GM18508 (cell line): ENCODE data around the gene DR1.
"Not testable (repeated sequence)": the region's sequence is repeated elsewhere in the genome, so short reads cannot be mapped to it uniquely, and the experiment has no call there.

ENCODE experiments used
- ATAC-seq: cut with Tn5 transposase; IDR thresholded peaks from one replicate; pipeline ENCODE4 v1.9.1; 2021; ENCODE audit warnings: moderate number of reproducible peaks; ENCODE audit not compliant: insufficient read depth, unreplicated experiment

Gene DR1

GRCh38 chr1:93374334-93375106, 28.8 kb downstream of the DR1 start:
- ATAC-seq: no peak

DNA sequence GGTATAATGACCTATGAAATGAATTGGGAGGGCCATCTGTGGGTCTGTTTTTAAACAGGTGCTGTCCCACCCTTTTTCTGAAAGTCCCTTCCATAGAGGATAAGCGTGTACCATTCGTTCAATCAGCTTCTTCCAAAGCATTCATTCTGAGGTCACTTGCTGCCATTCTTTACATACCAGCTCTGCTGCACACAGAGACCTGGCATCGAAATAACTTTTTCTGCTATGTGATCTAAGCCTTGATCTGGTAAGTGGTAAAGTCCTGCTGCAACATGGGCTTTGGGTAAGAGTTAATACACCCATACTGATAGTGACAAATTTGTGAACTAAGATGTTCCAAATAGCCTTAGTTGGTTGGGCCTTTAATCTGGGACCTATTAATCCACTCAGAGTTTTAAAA, 38.9 kb downstream of the DR1 start:
- ATAC-seq: no peak

- ATAC-seq: not testable (repeated sequence)
Measured at GRCh38 chr1:93386268-93386667, 40.6 kb downstream of the DR1 start.

- no peak for ATAC-seq
Measured at GRCh38 chr1:93394514-93394913, 48.8 kb downstream of the DR1 start.

- ATAC-seq: no peak
Measured at GRCh38 chr1:93395195-93395594, 49.5 kb downstream of the DR1 start.

- no peak for ATAC-seq
Measured at GRCh38 chr1:93399781-93400180, 54.1 kb downstream of the DR1 start.

GRCh38 chr1:93408203-93408602, 62.5 kb downstream of the DR1 start:
- ATAC-seq: no peak

DNA sequence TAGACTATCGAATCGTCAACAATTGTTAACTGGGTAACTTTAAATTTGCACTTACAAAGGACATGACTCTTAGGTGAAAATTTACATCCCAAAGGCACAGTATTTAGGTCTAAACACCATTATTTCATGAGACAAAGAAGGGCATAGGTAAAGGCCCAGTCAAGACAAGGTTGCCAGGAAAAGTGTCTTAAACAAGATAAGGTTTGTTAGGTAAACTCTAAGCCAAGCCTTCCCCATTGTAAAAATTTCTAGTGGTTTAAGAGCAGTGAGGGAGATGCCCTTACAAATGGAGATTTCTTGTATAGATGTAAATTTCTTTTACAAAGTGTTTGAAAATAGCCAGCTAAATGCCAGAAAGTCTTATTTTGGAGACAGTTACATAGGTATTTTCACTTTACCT, 65.3 kb downstream of the DR1 start:
- ATAC-seq: no peak

DNA sequence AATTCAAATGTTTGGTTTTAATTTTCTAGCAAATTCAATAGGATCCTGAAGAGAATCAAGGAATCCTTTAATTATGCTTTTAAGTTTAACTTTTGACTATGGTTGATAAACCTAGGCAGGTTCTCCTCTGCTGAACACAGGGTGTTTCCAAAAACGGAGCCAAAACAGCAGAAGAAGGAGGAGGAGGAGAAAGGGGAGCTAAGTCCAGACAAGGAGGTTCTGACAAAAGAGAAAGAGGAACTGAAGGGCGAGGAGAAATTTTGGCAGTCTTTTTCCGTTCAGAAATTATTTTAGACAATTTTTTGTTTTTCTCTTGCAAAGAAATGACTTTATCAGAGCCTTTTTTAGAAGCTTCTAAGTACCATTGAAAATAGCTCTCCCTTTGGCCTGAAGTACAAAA, 69.0 kb downstream of the DR1 start:
- ATAC-seq: no peak

DNA sequence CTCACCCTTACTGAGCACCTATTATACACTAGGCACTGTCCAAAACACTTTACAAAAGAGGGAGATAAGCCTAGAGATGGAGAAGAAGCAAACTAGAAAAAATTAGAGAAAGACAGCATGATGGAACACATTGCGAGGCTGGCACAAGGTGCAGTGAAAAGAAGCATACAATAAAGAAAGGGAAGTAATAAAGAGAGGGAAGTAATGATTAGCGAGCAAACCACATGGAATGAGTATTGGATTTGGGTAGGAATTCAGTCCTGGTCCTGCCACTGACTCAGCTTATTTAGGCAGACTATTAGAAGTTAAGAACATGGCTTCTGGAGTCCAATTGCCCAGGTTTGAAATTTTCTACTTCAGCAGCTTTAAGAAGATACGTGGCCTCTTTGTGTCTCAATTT, 69.6 kb downstream of the DR1 start:
- no peak for ATAC-seq

DNA sequence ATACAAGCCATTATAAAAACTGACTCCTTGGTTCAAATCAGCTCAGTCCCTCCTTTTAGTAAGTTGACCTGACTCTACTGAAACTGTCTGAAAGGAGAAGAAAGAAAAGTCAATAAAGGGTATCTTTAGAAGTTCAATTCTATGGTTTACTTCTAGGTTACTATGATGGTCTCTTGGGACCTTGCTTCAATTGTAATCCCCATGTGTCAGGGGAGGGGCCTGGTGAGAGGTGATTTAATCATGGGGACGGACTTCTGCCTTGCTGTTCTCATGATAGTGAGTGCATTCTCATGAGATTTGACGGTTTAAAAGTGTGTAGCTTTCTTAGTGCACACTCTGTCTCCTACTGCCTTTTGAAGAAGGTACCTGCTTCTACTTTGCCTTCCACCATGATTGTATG, 70.5 kb downstream of the DR1 start:
- ATAC-seq: no peak
